GF-D8 (cell line): Measurements from ENCODE around the gene CCNG1.

Experiments
- DNase-seq: peaks from one replicate; lab custom pipeline; 2025; lab: John Stamatoyannopoulos, UW

The CCNG1 gene

GRCh38 chr5:163489745-163490075 lies 52.3 kb downstream of the CCNG1 start:
- DNase-seq = no peak
